CD8-positive, alpha-beta memory T cell (primary cell): ENCODE data around the gene ALG14. TPM values are rescaled to one million over a fixed set of nuclear protein-coding genes. Genes with fewer than 3 reads are reported as not detected.
A peak's percentile ranks its signal among the peaks of the same experiment; 100 is the strongest.

Experiments
- CTCF ChIA-PET: fragments of 350-600 bp; sonication (Branson Sonifier 250); formaldehyde crosslinking; loops from one replicate; lab custom pipeline; 2021; ENCODE audit warnings: antibody characterized with exemption; lab: Charles Lee
- POLR2A ChIA-PET: fragments of 350-600 bp; sonication (Branson Sonifier 250); formaldehyde crosslinking; loops from one replicate; lab custom pipeline; 2021; ENCODE audit warnings: antibody characterized with exemption; lab: Charles Lee
- DNase-seq, 5 donors: peaks; one replicate each; pipeline versions ENCODE4 v3.0.0 to v3.0.0-alpha.2; 2020 to 2022; ENCODE audit warnings: mixed read lengths in 1 of 5
- H3K27ac ChIP-seq: one replicate; pipeline ENCODE4 v1.7.0; 2013; ENCODE audit warnings: low read depth, mild to moderate bottlenecking, low read length, moderate library complexity
- H3K27me3 ChIP-seq: 2 replicates; pipeline ENCODE4 v1.7.0; 2013; ENCODE audit warnings: low read length, mild to moderate bottlenecking; ENCODE audit not compliant: insufficient read depth, poor library complexity, severe bottlenecking
- H3K36me3 ChIP-seq: 2 replicates; pipeline ENCODE4 v1.7.0; 2013; ENCODE audit warnings: mild to moderate bottlenecking, low read length, moderate library complexity; ENCODE audit not compliant: insufficient read depth
- H3K4me1 ChIP-seq: 2 replicates; pipeline ENCODE4 v1.7.0; 2013; ENCODE audit warnings: mild to moderate bottlenecking, low read length, moderate library complexity; ENCODE audit not compliant: insufficient read depth
- H3K4me3 ChIP-seq: 2 replicates; pipeline ENCODE4 v1.7.0; 2013; ENCODE audit warnings: mild to moderate bottlenecking, low read length
- H3K9me3 ChIP-seq: 2 replicates; pipeline ENCODE4 v1.7.0; 2013; ENCODE audit warnings: mild to moderate bottlenecking, low read length
- H3K27ac Mint-ChIP-seq, 8 donors: one replicate each; pipeline ENCODE4 v1.8.0; 2020 to 2021; ENCODE audit warnings: mixed read lengths in 8 of 8, mild to moderate bottlenecking in 6 of 8, inconsistent platforms in 3 of 8, moderate library complexity in 3 of 8
- H3K27me3 Mint-ChIP-seq, 2 donors: one replicate each; pipeline ENCODE4 v1.8.0; 2020 to 2021; ENCODE audit warnings: mixed read lengths in 2 of 2, mild to moderate bottlenecking in 1 of 2, moderate library complexity in 1 of 2
- H3K36me3 Mint-ChIP-seq, 3 donors: one replicate each; pipeline ENCODE4 v1.8.0; 2020 to 2021; ENCODE audit warnings: mixed read lengths in 3 of 3, inconsistent platforms in 1 of 3, mild to moderate bottlenecking in 1 of 3
- H3K4me1 Mint-ChIP-seq, 3 donors: one replicate each; pipeline ENCODE4 v1.8.0; 2020 to 2021; ENCODE audit warnings: mixed read lengths in 3 of 3, inconsistent platforms in 1 of 3, mild to moderate bottlenecking in 1 of 3
- H3K4me3 Mint-ChIP-seq, 7 donors: one replicate each; pipeline ENCODE4 v1.8.0; 2020 to 2021; ENCODE audit warnings: mixed read lengths in 7 of 7, mild to moderate bottlenecking in 6 of 7, moderate library complexity in 4 of 7, inconsistent platforms in 2 of 7
- H3K9me3 Mint-ChIP-seq, 5 donors: one replicate each; pipeline ENCODE4 v1.8.0; 2020 to 2022; ENCODE audit warnings: mixed read lengths in 5 of 5, mild to moderate bottlenecking in 3 of 5, moderate library complexity in 2 of 5, inconsistent platforms in 1 of 5
- polyA plus RNA-seq: library from polyadenylated mRNA; unstranded; fragments of 300-500 nt; fragmentation: Illumina TruSeq; gene quantifications from one replicate; pipeline ENCODE4 v1.2.3, GENCODE V29; 2021
- total RNA-seq, 2 experiments: library from RNA; stranded (reverse); gene quantifications; one replicate each; pipeline ENCODE4 v1.2.3, GENCODE V29; 2021

ALG14 gene
- total and polyA plus RNA-seq, 3 experiments from 2014 or later: 4.4 to 6.8 (median 4.6) TPM

- H3K27ac ChIP-seq: no peak overlapping the region
- H3K4me3 Mint-ChIP-seq: peak overlapping the region; percentile 78 to 89 (median 82)
- H3K9me3 ChIP-seq: no peaks in the 10 kb centered on the region
- H3K27me3 ChIP-seq: peaks cover 4% of the 10 kb centered on the region
- CTCF ChIA-PET: no interaction called here
- peaks cover 15 to 22% (median 15%) of the 10 kb centered on the region in 3 donors for H3K4me1 Mint-ChIP-seq
- H3K36me3 Mint-ChIP-seq: no peaks in the 10 kb centered on the region
- no peaks in the 10 kb centered on the region for H3K9me3 Mint-ChIP-seq
- POLR2A ChIA-PET: no interaction called here
- peaks cover 31 to 58% of the 10 kb centered on the region in 2 donors for H3K27me3 Mint-ChIP-seq
- H3K36me3 ChIP-seq: no peaks in the 10 kb centered on the region
- no peak overlapping the region for H3K4me3 ChIP-seq
- DNase-seq: no peak
- H3K27ac Mint-ChIP-seq: peak overlapping the region in 2 of 8 donors; percentile 26 to 69
- H3K4me1 ChIP-seq: no peaks in the 10 kb centered on the region
Observed at GRCh38 chr1:94928293-94928939, 144.3 kb downstream of the ALG14 start.

DNA sequence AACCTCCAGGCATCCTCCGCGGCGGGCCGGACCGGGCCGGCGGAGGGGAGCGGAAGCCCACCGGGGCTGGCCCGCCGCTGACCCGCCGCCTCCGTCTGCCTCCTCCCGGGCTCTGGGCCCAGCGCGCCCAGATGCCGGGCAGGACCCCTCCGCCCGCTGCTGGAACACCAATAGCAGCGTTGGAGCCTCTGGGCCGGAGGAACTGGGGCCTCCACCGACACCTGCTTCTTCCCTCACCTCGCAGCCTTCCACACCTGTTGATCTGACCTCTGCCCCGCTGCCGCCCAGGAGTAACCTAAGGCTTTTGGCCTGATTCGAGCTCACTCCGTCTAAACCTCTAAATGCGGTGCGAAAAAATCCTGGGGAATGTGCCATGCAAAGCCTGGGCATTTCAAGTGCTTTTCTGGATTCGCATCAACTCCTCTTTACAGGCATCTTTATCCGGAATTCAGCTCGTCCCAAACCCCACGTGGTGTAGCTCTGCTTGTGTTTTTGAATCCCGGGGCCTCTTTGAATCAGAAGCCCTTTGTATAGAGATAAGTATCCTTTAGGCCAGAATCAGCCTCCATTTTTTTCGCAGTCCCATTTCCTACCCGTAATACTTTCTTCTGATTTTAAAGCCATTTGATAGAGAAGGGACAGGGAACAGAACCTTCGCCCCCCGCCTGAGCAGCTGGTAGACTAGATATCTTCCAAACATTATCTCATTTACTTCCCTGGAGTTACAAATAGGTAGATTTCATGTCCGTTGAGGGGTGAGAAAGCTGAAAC is 145.2 kb downstream of the ALG14 start:
- Histone ChIP-seq H3K4me1 (no peaks in the 10 kb centered on the region), H3K36me3 (no peaks in the 10 kb centered on the region), H3K4me3 (no peak overlapping the region), H3K27me3 (peaks cover 4% of the 10 kb centered on the region), H3K27ac (no peak overlapping the region), H3K9me3 (no peaks in the 10 kb centered on the region)
- Mint-ChIP-seq H3K27me3 (peaks cover 34 to 67% of the 10 kb centered on the region in 2 donors), H3K4me3 (peak overlapping the region; percentile 78 to 89 (median 82)), H3K36me3 (no peaks in the 10 kb centered on the region), H3K9me3 (no peaks in the 10 kb centered on the region), H3K4me1 (peaks cover 15 to 22% (median 15%) of the 10 kb centered on the region in 3 donors), H3K27ac (peak overlapping the region in 4 of 8 donors; percentile 47 to 80 (median 66))
- ChIA-PET POLR2A (no interaction called here), CTCF (interaction anchor here (1.3 kb wide), 1 partner anchor 73 kb away, joined by 3 read pairs; no protein-coding TSS in a partner anchor)
- DNase-seq: no peak

GRCh38 chr1:94926915-94927404 is 145.8 kb downstream of the ALG14 start, which contains the start of gene CNN3:
Gene CNN3, minus strand, starts transcription at chr1:94927110. Its CDS starts 216 bp downstream, at chr1:94926894.
- Histone ChIP-seq H3K27ac (no peak within 1 kb of the TSS), H3K27me3 (peaks cover 4% of the 10 kb centered on the region), H3K9me3 (no peaks in the 10 kb centered on the region), H3K4me3 (peak within 1 kb of the TSS; percentile 50), H3K36me3 (no peaks in the 10 kb centered on the region), H3K4me1 (no peaks in the 10 kb centered on the region)
- H3K27me3 Mint-ChIP-seq: peaks cover 34 to 67% of the 10 kb centered on the region in 2 donors
- H3K4me3 Mint-ChIP-seq: peak within 1 kb of the TSS; percentile 81 to 89 (median 82)
- POLR2A ChIA-PET: no interaction called here
- H3K36me3 Mint-ChIP-seq: no peaks in the 10 kb centered on the region
- CTCF ChIA-PET: interaction anchor here (1.3 kb wide), 1 partner anchor 72 kb away, joined by 3 read pairs; no protein-coding TSS in a partner anchor
- DNase-seq: peak; percentile 28 to 79 (median 55)
- H3K9me3 Mint-ChIP-seq: no peaks in the 10 kb centered on the region
- peaks cover 15 to 22% (median 15%) of the 10 kb centered on the region in 3 donors for H3K4me1 Mint-ChIP-seq
- peak within 1 kb of the TSS in 4 of 8 donors; percentile 13 to 80 (median 54) for H3K27ac Mint-ChIP-seq

DNA sequence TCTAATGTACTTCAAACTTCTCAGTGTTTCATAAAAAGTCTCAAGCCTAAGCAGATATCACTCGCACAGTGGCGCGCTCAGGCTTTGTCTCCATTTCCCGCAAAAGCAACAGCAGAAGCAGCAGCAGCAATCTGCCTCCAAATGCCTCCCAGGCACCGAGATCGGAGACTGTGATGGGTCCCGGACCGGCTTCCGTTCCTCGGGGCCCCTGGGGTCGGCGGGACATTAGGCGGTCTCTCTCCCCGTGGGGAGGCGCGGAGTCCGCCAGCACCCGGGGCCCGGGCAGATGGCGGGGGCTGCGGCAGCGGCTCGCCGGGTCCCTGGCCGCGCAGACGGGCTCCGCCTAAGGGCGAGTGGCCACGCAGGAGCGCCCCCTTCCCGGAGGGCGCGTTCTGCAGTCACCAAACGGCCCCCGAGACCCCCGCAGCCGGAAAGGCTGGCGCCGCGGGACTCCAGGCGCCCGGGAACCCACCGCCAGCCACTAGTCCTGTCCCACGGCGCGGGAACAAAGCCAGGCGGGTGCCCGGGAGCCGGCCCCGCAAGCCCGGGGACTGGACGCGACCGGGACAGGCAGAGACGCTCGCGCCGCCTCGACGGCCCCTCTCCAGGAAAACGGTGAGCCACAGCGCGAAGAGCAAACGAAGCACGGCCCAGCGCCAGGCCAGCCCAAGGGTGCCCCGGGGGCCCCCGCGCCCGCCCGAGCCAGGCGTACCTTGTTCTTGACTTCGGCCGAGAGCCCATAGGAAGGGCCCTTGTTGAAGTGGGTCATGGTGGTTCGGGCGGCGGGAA is 146.4 kb downstream of the ALG14 start:
- H3K9me3 ChIP-seq: no peaks in the 10 kb centered on the region
- H3K27me3 ChIP-seq: peaks cover 4% of the 10 kb centered on the region
- peaks cover 15 to 22% (median 15%) of the 10 kb centered on the region in 3 donors for H3K4me1 Mint-ChIP-seq
- H3K27ac Mint-ChIP-seq: peak overlapping the region in 3 of 8 donors; percentile 4 to 43 (median 13)
- peak overlapping the region; percentile 46 to 85 (median 82) for H3K4me3 Mint-ChIP-seq
- ChIA-PET POLR2A (no interaction called here), CTCF (interaction anchor here (1.3 kb wide), 1 partner anchor 72 kb away, joined by 3 read pairs; no protein-coding TSS in a partner anchor)
- H3K36me3 Mint-ChIP-seq: no peaks in the 10 kb centered on the region
- H3K27ac ChIP-seq: no peak overlapping the region
- no peaks in the 10 kb centered on the region for H3K4me1 ChIP-seq
- H3K9me3 Mint-ChIP-seq: no peaks in the 10 kb centered on the region
- peak overlapping the region; percentile 50 for H3K4me3 ChIP-seq
- no peaks in the 10 kb centered on the region for H3K36me3 ChIP-seq
- peaks cover 34 to 68% of the 10 kb centered on the region in 2 donors for H3K27me3 Mint-ChIP-seq
- peak in 2 of 5 donors; percentile 47 to 57 for DNase-seq

DNA sequence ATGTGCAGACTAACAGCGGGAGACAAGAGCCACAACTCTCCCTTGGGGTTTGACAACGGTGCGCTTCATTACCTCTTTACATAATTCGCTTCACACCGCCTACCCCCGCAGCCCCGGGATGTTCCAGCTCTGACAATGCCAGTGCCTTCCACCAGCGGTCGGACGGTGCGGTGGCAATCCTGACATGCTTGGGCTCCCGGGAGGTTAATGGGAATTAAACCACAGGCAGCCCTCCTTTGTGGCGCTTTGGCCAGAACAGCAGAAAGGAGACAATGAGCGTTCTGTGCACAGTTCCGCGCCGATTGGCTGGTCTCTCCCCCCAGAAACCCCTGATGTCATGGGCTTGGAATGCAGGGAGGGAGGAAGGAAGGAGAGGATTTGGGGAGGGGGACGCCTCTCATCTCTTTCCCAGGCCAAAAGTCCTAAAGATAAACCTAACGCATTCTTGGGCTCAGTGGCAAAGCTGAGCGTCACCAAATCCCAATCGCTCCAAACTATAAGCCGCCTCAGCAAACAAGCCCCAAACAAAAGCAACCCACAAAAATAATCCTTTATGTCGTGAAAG is 147.1 kb downstream of the ALG14 start:
- Mint-ChIP-seq H3K27ac (peak overlapping the region in 3 of 8 donors; percentile 4 to 43 (median 13)), H3K36me3 (no peaks in the 10 kb centered on the region), H3K4me1 (peaks cover 15 to 22% (median 15%) of the 10 kb centered on the region in 3 donors), H3K9me3 (no peaks in the 10 kb centered on the region), H3K4me3 (peak overlapping the region; percentile 46 to 85 (median 82)), H3K27me3 (peaks cover 34 to 71% of the 10 kb centered on the region in 2 donors)
- no peak for DNase-seq
- Histone ChIP-seq H3K9me3 (no peaks in the 10 kb centered on the region), H3K36me3 (no peaks in the 10 kb centered on the region), H3K27ac (no peak overlapping the region), H3K4me3 (peak overlapping the region; percentile 50), H3K4me1 (no peaks in the 10 kb centered on the region), H3K27me3 (peaks cover 4% of the 10 kb centered on the region)
- CTCF ChIA-PET: no interaction called here
- POLR2A ChIA-PET: no interaction called here

DNA sequence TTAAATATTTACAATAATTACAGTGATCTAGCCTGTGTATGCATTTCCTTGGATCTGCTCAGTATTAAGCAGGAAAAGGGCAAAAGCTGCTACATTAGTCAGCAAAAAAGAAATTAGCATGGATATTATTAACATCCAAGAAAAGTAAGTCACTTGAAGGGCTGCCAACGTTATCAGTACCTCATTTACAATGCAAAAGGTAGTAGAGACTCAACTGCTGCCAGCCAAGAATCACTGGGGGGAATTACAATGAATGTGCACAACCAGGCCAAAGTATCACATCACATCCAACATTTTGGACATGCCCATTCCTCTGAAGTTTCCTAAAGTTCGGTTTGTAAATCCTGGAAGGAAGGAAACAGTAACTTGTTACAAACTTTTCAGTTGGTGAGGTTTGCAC is 147.7 kb downstream of the ALG14 start:
- Histone ChIP-seq H3K27me3 (peaks cover 4% of the 10 kb centered on the region), H3K36me3 (no peaks in the 10 kb centered on the region), H3K27ac (no peak overlapping the region), H3K4me3 (no peak overlapping the region), H3K4me1 (no peaks in the 10 kb centered on the region), H3K9me3 (no peaks in the 10 kb centered on the region)
- CTCF ChIA-PET: no interaction called here
- Mint-ChIP-seq H3K36me3 (no peaks in the 10 kb centered on the region), H3K27ac (no peak overlapping the region), H3K4me1 (peaks cover 15 to 22% (median 15%) of the 10 kb centered on the region in 3 donors), H3K9me3 (no peaks in the 10 kb centered on the region), H3K4me3 (peak overlapping the region in 2 of 7 donors; percentile 29 to 46), H3K27me3 (peaks cover 34 to 67% of the 10 kb centered on the region in 2 donors)
- no peak for DNase-seq
- POLR2A ChIA-PET: no interaction called here
